GM19397 (cell line): ENCODE results near the gene FCRL6.

Source experiments
- ATAC-seq: cut with Tn5 transposase; IDR thresholded peaks from one replicate; pipeline ENCODE4 v1.9.1; 2021; ENCODE audit warnings: mild to moderate bottlenecking, moderate library complexity; ENCODE audit not compliant: unreplicated experiment

The FCRL6 gene

DNA sequence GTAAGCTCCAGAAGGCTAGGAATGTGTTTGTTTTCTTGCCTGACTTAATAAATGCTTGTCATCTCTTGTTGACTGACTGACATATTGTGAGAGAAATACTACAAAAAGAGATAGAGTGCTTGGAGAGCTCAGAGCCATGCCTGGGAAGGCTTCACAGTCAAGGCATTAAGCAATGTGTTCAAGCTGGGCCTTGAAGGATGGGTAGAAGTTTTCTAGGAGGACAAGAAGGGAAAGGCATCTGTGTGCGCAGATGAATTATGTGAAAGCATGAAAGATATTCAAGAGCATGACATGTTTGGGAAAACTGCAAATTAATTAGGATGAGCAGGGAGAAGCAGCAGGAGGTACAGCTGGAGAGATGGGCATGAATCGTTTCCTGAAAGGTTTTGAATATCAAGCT is 30.1 kb downstream of the FCRL6 start:
- no peak for ATAC-seq

DNA sequence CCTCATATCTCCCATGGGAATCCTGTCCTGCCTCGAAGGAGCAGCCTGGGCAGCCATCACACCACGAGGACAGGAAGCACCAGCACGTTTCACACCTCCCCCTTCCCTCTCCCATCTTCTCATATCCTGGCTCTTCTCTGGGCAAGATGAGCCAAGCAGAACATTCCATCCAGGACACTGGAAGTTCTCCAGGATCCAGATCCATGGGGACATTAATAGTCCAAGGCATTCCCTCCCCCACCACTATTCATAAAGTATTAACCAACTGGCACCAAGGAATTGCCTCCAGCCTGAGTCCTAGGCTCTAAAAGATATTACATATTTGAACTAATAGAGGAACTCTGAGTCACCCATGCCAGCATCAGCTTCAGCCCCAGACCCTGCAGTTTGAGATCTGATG is 33.2 kb downstream of the FCRL6 start:
- ATAC-seq = no peak

DNA sequence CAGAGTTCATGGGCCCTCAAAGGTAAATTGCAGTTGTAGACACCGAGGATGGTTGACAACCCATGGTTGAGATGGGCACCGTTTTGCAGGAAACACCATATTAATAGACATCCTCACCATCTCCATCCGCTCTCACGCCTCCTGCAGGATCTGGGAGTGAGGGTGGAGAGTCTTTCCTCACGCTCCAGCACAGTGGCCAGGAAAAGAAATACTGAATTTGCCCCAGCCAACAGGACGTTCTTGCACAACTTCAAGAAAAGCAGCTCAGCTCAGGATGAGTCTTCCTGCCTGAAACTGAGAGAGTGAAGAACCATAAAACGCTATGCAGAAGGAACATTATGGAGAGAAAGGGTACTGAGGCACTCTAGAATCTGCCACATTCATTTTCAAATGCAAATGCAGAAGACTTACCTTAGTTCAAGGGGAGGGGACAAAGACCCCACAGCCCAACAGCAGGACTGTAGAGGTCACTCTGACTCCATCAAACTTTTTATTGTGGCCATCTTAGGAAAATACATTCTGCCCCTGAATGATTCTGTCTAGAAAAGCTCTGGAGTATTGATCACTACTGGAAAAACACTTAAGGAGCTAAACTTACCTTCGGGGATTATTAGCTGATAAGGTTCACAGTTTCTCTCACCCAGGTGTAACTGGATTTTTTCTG is 33.8 kb downstream of the FCRL6 start:
- ATAC-seq = no peak

DNA sequence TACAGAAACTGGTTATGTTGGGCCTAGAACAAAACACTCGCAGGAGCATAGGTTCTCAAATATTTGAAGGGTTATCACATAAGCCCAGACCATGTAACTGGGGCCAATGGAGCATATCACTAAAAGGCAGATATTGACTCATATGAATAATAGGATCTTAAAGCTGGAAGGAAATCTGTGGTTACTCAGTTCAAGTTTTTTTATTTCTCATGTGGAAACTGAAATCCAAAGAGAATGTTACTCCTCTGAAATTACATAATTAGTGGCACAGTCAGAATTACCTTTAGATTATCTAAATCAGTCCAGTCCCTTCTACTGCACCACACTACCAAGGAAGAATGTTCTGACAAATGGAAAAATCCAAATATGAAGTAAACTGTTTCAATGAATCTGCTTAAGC is 36.6 kb downstream of the FCRL6 start:
- ATAC-seq = peak; percentile 34

DNA sequence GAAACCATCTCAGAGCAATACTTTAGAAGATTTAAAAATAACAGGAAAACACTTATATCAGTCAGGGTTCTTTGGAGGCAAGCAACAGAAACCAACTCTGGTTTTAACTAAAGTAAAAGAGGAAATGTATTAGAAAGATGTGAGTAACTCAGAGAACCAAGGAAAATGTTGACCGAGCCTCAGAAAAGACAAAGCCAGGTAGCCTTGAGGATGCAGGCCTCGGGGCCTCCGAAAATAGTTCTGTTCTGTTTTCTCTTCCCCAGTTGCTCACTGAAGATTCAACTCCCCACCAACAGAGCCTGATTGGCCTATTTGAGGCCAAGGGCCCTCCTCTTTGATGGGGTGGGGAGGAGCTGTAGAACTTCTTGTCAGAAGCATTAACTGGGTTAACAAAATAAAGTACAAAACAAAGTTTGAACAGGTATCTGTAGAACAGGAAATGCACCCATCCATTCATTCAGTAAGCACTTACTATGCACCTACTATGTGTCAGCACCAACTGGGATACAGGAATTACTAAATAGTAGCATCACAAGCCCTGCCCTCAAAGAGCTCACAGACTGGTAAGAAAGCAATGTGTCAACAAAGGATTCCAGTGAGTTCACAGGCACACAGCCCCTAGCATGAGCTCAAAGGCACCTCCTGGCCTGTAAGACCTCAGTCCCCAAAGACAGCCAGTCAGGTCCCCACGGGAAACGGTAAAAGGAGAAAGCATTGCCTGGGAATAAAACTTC is 37.1 kb downstream of the FCRL6 start:
- peak; percentile 74 for ATAC-seq

DNA sequence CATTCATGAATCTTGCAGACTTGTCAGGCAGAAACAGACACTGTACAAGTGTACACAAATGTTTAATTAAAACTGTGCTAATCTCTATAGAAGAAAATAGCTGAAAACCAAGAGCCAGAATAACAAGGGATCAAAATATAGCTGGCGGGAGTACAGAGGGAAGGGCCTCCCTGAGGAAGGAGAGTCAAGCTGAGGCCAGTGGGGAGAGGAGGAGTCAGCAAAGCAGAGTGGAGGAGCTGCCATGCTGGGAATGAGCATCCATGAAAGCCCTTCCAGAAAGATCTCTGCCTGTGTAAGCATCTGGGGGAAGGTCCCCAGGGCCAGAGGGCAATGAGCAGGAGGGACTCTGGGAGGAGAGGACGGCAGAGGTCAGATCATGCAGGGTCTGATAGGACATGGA is 39.6 kb downstream of the FCRL6 start:
- ATAC-seq = no peak

DNA sequence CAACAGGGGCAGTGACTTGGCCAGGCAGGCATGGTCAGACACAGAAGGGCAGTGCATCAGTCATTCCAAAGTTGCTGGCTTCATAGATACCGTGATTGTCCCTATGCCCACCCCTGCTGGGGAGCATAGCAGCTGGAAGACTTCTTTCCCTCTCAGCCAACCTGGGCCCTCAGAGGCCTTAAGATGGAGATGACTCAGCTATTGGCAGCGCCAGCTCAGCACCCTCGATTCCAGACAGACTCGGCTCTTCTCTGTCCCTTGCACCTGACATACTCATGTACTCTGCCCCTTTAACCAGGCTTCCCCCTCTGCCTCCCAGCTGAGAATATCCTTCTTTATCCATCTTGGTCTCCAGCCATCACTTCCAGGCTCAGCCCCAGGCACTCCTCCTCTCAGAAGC is 41.3 kb downstream of the FCRL6 start:
- ATAC-seq = no peak

DNA sequence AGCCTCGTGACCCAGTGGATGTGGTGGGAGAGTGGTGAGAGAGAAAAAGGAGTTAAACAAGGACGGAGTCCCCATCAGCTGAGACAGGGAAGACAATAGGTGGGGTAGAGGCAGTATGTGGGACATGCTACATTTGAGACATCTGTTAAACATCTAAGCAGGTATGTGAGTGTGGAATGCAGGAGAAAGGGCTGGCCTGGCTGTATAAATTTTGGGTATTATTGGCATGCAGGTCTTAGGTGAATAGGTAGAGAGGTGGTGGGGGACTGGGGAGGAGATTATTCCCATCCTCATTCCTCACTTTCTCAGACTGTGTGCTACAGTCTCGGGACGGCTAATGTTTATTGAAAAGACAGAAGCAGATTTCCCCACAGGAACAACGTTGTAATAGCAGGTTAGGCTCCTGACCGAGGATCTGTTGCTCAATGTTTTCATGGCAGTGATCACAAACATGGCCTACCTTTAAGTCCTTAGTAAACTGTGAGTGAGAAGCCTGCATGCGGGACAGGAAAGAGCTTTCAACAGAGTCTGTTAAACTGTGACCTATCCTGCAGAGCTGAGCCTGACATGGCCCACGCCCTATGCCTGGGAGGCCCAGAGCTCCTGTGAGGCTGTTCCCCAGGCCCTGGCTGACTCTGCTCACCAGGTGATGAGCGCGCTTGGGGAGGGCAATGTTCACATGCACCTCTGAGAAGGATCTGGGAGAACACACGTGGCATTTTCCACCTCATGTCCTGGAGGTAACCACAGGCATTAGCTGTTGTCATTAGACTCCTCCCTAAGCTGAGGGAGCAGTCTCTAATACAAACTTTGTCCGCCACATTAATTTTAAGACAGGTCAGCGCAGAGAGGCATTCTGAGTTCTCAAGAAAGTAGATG is 43.8 kb downstream of the FCRL6 start:
- no peak for ATAC-seq

DNA sequence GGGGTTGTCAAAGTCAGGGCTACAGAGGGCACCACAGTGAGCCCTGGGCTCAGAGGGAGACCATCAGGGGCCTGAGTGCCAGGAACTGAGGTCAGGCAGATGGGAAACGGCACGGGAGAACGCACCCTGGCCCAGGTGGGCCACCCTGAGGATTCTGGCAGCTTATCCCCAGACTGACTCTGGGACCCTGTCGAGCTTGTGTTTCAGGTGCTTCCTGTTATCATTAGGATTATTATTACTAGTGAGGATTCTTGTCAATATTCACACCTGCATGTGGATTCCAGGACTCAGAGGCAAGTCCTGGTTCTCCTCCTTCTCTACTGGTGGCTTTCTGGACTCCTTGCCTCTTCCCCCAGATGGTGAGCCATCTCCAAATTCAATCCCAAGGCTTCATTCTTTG is 45.1 kb downstream of the FCRL6 start:
- ATAC-seq = no peak

DNA sequence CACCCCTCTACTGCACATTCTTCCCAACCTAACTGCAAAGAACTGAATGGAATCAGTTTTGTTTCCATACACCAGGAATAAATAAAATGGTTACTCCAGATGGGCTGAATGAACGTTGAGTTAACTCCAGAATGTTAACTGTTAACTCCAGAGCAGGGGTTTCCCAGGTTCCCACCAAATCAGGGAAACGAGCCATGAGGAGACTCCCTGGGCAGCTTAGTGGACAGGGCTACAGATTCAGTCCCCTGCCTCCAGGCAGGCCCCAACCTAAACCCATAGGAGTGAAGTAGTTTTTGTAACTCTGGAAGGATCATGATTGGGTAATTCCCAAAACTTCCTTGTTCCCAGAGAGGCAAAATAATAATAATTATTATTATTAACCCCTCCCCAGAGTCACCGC is 46.2 kb downstream of the FCRL6 start:
- ATAC-seq = no peak

DNA sequence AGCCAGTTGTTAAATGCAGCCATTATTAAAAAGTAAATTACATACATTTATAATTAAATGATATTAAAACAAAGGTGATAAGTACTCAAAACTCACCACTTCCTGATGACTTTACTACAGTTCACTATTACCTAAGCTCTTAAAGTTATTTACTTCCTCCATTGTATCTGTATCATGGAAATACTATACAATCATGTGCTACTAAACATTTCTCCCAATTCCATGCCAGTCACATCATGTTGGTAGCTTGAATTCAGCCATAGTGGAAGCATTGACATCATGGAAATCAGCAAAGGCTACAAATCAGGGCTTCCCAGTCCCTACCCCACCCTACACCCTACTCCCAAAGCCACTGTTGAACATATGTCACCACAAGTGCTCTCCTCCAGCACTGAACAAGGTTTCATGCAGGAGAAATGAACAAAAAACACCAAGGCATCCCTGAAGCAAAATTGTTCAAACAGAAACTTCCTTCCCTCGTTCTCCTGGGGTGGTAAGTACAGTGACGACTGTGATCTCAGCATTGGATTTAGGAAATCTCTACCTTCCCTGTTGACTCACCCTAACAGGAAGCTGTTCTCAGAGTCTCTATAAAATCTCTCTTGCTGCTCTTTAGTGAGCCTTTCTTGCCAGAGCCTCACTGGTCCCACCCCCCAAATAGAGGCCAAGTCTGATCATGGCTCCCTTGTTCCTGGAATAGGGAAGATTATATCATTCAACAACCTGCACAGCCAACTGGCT is 47.6 kb downstream of the FCRL6 start:
- ATAC-seq = no peak

DNA sequence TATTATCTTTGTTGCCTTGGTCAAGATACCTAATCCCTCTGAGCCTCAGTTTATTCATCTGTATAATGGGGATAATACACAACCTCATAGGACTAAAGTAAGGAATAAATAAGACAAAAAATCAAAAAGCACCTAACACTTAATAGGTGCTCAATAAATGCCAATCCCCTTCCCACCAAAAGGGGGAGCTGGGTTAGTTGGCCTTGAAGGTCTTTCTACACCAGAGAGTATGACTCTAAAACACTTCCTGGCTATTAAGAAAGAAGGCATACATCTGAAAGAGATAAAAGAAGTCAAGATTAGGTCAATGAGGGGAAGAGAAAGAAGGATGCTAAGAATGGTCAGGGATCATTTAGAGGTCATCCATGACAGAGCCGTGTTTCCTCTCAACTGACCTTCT is 49.2 kb downstream of the FCRL6 start:
- ATAC-seq = no peak

DNA sequence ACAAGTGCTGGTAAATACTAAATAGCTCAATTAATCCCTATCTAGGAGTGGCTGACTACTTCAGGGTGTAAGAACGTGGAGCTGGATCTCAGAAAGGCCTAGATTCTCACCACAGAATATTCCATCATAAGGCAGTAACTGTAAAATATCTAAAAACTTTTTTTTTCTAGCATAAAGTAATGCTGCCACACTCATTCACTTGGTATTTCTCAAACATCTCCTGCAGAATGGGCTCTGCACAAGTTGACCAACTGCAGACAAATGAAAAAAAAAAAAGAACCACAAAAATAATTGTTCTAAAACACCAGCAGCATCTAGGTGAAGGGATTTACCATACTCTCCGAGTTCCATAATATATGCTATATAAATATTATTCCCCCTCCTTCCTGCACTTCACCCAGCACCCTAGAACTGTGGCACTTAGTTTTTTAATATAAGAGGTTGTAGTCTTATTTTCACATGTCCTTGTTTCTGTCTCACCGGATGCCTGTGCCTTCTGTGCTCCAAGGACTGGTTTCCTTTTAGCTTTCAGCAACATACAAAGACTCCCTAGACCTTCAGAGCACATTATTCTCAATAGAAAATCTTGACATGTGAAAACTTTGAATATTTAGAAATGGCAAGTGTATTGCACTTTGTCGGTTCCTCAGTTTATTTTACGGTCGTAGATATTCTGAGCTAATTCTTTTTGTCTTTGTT is 51.4 kb downstream of the FCRL6 start:
- ATAC-seq = no peak

DNA sequence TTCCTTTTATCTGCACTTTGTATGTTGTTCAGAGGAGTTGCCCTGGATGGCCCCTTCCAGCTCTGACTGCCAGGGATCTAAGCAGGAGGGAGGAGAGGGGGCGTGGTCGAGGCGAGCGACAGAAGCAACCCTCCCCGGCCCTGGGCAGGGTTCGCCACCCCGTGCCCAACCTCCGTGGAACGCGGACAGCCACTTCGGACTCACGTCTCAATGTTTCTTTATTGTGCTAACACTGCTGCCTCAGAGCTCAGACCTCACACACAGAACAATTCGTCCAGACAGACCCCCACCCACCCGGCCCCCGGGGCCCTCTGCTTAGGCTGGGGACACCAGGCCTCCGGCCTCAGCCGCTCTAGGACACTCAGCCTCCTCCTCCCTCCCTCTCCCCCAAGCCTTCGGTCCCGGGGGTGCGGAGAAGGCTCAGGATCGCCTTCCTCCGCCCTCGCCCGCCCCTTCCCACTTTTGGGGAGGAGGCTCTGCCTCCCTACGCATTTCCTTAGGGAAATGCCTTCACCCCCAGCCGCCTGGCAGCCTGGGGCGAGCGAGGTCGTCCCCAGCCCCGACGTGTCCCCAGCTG is 52.0 kb downstream of the FCRL6 start:
- ATAC-seq = peak; percentile 6

DNA sequence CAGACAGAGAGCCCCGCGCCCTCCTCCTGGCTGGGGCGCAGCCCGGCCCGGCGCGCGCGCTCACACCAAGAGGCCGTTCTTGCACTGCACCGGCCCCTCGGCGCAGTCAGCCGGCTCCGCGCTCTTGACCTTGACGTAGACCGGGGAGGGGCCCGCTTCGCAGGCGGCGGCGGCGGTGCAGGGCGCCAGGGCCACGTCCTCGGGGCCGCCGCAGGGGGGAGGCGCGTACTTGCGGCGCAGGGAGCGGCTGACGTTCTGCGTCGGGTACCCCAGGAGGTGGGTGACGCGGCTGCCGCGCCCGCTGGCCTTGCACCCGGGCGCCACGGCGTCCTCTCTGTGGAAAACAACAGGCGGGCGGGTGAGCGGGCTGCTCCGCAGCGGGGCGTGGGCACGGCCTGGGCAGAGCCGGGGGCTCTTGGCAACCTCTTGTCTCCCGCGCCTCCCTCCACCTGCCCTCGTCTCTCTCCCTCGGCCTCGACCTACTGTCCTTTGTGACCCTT is 52.6 kb downstream of the FCRL6 start:
- peak; percentile 83 for ATAC-seq

DNA sequence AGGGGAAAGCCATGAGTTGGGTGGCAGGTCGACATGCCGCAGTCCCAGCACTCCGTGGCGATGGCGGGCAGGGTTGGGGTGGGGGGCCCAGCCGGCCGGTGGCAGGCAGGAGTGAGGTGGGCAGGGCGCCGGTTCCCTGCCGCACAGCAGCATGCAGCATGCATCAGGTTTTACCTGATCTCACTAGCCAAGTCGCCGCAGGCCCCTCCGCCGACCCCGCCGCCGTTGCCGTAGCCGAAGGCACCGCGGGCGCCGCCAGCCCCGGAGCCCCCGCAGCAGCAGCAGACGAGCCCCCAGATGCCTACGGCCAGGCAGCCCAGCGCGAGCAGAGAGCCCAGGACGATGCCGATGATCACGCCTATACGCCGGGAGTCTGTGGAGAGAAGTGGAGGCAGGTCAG is 53.5 kb downstream of the FCRL6 start:
- no peak for ATAC-seq

DNA sequence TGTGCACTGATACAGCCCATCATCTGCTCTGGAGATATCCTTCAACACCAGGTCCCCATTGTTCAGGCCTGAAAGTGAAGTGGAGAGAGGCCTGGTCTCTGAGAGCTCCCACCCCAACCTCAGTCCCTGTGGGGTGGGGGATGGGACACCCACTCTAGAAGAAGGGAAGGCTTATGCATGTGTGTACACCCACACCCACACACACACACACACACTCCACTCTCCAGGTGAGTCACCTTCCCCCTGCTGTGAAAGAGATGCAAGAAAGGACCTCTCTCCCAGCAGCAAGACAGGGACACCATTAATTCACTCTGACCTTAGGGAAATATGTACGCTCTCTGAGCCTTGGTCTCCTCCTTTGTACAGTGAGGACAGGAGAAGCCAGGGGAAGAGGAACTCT is 54.4 kb downstream of the FCRL6 start:
- no peak for ATAC-seq

DNA sequence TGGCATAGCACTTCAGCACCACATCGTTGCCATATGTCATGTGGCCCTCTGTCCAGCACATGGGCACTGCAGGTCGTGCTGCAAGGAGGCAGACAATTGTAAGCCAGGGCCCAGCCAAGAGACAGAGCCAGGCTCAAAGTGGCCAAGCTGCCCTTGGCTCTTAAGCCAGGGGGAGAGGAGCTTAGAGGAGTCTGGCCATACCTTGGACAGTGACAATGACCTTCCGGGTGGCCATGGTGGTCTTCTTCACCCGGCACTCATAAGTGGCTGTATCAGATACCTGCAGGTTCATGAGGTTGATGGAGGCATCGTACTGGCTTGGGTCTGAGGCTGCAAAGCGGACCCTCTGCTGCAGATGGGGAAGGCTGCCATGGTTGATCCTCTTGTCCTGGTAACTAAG is 55.7 kb downstream of the FCRL6 start:
- ATAC-seq = no peak

DNA sequence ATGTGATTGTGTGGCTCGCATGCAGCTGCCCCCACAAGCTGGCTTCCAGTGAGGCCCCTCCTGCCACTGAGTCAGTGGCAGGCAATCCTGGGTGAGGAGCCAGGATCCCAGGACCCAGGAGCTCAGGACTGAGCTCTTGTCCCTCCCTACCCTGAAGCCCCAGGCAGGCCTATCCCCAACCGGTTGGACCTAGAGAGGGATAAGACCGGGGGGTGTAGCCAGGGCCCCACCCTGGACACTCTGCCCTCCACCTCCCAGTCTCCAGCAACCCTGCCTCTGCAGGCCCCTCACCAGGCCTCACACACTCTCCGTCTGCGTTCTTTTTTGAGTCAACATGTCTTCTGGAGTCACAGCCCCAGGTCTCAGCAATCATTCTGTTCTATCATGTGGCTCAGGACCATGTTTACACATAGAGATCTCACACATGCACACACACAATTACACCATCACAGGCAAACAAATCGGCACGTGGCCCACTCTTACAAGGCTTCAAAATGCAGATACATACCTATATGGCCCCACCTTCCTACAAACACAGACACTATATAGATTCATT is 57.7 kb downstream of the FCRL6 start:
- ATAC-seq = no peak

DNA sequence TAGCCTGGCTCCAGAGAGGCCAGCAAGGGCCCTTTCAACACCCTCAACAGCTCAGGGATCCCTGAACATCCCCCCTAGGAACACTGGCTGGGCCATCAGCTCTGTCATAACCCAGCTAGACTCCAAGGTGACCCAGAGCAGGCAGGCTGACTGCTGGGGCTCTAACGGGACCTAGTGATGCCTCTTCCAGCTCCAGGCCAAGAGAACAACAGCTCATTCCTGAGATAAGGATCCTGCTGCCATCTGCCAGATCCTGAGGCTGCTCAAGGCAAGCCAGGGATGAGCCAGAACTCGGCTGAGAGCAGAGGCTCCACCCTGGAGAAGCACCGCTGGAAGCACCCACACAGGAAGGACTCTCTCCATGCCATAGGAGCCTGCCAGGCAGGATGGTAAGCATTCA is 58.3 kb downstream of the FCRL6 start:
- no peak for ATAC-seq
